GM21526 (cell line): ENCODE results near the gene PCBP3.
"Not testable (repeated sequence)": the region's sequence is repeated elsewhere in the genome, so short reads cannot be mapped to it uniquely, and the experiment has no call there.

ENCODE experiments used
- ATAC-seq: cut with Tn5 transposase; IDR thresholded peaks from one replicate; pipeline ENCODE4 v1.9.1; 2021; ENCODE audit warnings: moderate library complexity; ENCODE audit not compliant: unreplicated experiment, low FRiP score

Gene PCBP3

GRCh38 chr21:45883090-45883489 is 239.6 kb downstream of the PCBP3 start:
- no peak for ATAC-seq

- no peak for ATAC-seq
These were observed 242.0 kb downstream of the PCBP3 start for GRCh38 chr21:45885597-45885929.

GRCh38 chr21:45885930-45886601 is 242.5 kb downstream of the PCBP3 start:
- not testable (repeated sequence) for ATAC-seq

- no peak for ATAC-seq
These were observed 243.1 kb downstream of the PCBP3 start for GRCh38 chr21:45886610-45887026.

GRCh38 chr21:45887120-45887611 is 243.6 kb downstream of the PCBP3 start:
- ATAC-seq, result no peak

- ATAC-seq, result no peak
These were observed 244.3 kb downstream of the PCBP3 start for GRCh38 chr21:45887788-45888187.

- ATAC-seq, result no peak
These were observed 245.0 kb downstream of the PCBP3 start for GRCh38 chr21:45888386-45889009.

- ATAC-seq, result no peak
These were observed 245.7 kb downstream of the PCBP3 start for GRCh38 chr21:45889256-45889655.

GRCh38 chr21:45889961-45890360 is 246.4 kb downstream of the PCBP3 start:
- no peak for ATAC-seq

GRCh38 chr21:45891388-45892155 is 248.0 kb downstream of the PCBP3 start:
- ATAC-seq, result no peak

- ATAC-seq, result no peak
These were observed 248.8 kb downstream of the PCBP3 start for GRCh38 chr21:45892156-45892915.

GRCh38 chr21:45892916-45893739 is 249.6 kb downstream of the PCBP3 start:
- ATAC-seq, result no peak

- ATAC-seq, result no peak
These were observed 250.4 kb downstream of the PCBP3 start for GRCh38 chr21:45893740-45894449.

GRCh38 chr21:45894450-45894825 is 250.9 kb downstream of the PCBP3 start:
- ATAC-seq, result no peak

GRCh38 chr21:45894906-45895777 is 251.6 kb downstream of the PCBP3 start:
- ATAC-seq, result no peak

- ATAC-seq, result no peak
These were observed 252.3 kb downstream of the PCBP3 start for GRCh38 chr21:45895778-45896370.

GRCh38 chr21:45896431-45896830 is 252.9 kb downstream of the PCBP3 start:
- ATAC-seq, result not testable (repeated sequence)
